Heart right ventricle (tissue), 16 donors: ENCODE data around the gene CCDC112. TPM values are rescaled to one million over a fixed set of nuclear protein-coding genes. Genes with fewer than 3 reads are reported as not detected.
"Not testable (repeated sequence)": the region's sequence is repeated elsewhere in the genome, so short reads cannot be mapped to it uniquely, and the experiment has no call there.

Experiments used
- ATAC-seq, 8 donors: fragments of 200-7000 bp; cut with Tn5 transposase; one replicate each; pipeline ENCODE4 v1.9.1; 2020; ENCODE audit warnings: mild to moderate bottlenecking in 8 of 8, moderate library complexity in 8 of 8, moderate number of reproducible peaks in 1 of 8
- DNase-seq, 2 donors: peaks; one replicate each; pipeline ENCODE4 v3.0.0-alpha.2; 2020
- H3K27ac ChIP-seq, 10 donors: fragments of 200-600 bp; sonication (generic) in 2 of 10; one replicate each; pipeline versions ENCODE4 v1.5.0 to v1.8.0; 2020 to 2022; ENCODE audit warnings: mild to moderate bottlenecking in 3 of 10
- H3K27me3 ChIP-seq, 7 donors: fragments of 200-600 bp; one replicate each; pipeline ENCODE4 v1.8.0; 2021 to 2022; ENCODE audit warnings: mild to moderate bottlenecking in 2 of 7
- H3K36me3 ChIP-seq, 9 donors: fragments of 200-600 bp; sonication (generic) in 1 of 9; one replicate each; pipeline versions ENCODE4 v1.5.0 to v1.8.0; 2020 to 2022; ENCODE audit warnings: mild to moderate bottlenecking in 2 of 9
- H3K4me1 ChIP-seq, 9 donors: fragments of 200-600 bp; sonication (generic) in 1 of 9; one replicate each; pipeline versions ENCODE4 v1.5.0 to v1.8.0; 2020 to 2022; ENCODE audit warnings: mild to moderate bottlenecking in 4 of 9
- H3K4me3 ChIP-seq, 10 donors: fragments of 200-600 bp; sonication (generic) in 2 of 10; one replicate each; pipeline versions ENCODE4 v1.5.0 to v1.8.0; 2020 to 2022; ENCODE audit warnings: mild to moderate bottlenecking in 7 of 10, moderate library complexity in 2 of 10
- H3K9me3 ChIP-seq, 11 donors: fragments of 200-600 bp in 10 of 11; sonication (generic) in 2 of 11; one replicate each; pipeline versions ENCODE4 v1.5.0 to v1.8.0; 2013 to 2022; ENCODE audit warnings: mild to moderate bottlenecking in 2 of 11, control low read depth in 1 of 11, moderate library complexity in 1 of 11
- CTCF ChIP-seq, 9 donors: fragments of 200-600 bp; sonication (generic) in 2 of 9; IDR thresholded peaks; one replicate each; pipeline versions ENCODE4 v1.5.0 to v1.8.0; 2021 to 2022; ENCODE audit warnings: antibody characterized with exemption in 9 of 9, mild to moderate bottlenecking in 5 of 9, moderate library complexity in 1 of 9
- WGBS, 2 donors: extraction: QIAGEN DNeasy Blood & Tissue Kit; methylation state at CpG; one replicate each; pipeline ENCODE4 v1.1.7; 2013; ENCODE audit warnings: inconsistent platforms in 1 of 2; 5-methylcytosine and 5-hydroxymethylcytosine counted together
- intact Hi-C, 10 donors: fragments of 100-400 bp; cut with DNase I; formaldehyde crosslinking; loops; one replicate each; pipeline versions ENCODE4 v1.11.1 to v1.14.2; 2022
- polyA plus RNA-seq, 2 donors: library from polyadenylated mRNA; stranded (reverse); fragments of 200-250 nt; gene quantifications; one replicate each; pipeline ENCODE4 v1.2.3, GENCODE V29; 2013
- total RNA-seq, 10 donors: library from RNA; stranded (reverse); fragmentation: NEBNext Ultra II Directional in 3 of 10; extraction: Animal tissue kit (Norgen Biotek cat#: 25700) in 3 of 10; gene quantifications; one replicate each; pipeline versions ENCODE4 v1.2.1 to v1.2.4, GENCODE V29; 2021 to 2023
- donor health status: Arrhythmogenic right ventricular cardiomyopathy.
- donor health status: ischemic (EF 13 %, LVEDD 7.1; RV severe dilation, severe dysfunction).
- donor health status: healthy with polysubstance abuse.
- donor health status: DM: no; HTN: yes; CAD: no.
- donor health status: DM: no; HTN: no; CAD: no.
- donor health status: ischemic (EF 25% LVEDD 6.9; RV normal size, moderate dysfunction).
- donor health status: ischemic (EF 25% LVEDD 5.7; RV mildly dilated, moderate dysfunction).
- donor health status: healthy.
- donor health status: DM: yes; HTN: yes; CAD: no.
- donor health status: Ischemic cardiomyopathy.
- donor health status: ischemic (EF 35%, LVEDD 5.7; RV mildly dilated, moderate dysfunction).
- donor health status: nonischemic (EF 11% LVEDD 7.7; RV severe dilation, severe dysfunction).
- donor health status: DM: yes; HTN: yes; CAD: no.
- donor health status: PGD.
- donor health status: ischemic (EF 29% LVEDD 5.4; RV normal size, mild dysfunction).
- donor health status: nonischemic (EF 23%, LVEDD 6.1; RV moderate dilation, normal function).

The CCDC112 gene
- total and polyA plus RNA-seq, 12 donors, result 3.0 to 10.8 (median 4.8) TPM

GRCh38 chr5:115330830-115331229 is 34.4 kb upstream of the CCDC112 start:
- 70 to 79% methylated on average over 2 of the region's 2 CpGs for WGBS, 2 donors
- H3K27ac ChIP-seq, result no peak overlapping the region
- ATAC-seq (no peak), DNase-seq (no peak)
- peaks cover 0 to 5% (median 0%) of the 10 kb centered on the region in 9 donors for H3K4me1 ChIP-seq
- no peaks in the 10 kb centered on the region for H3K36me3 ChIP-seq
- no peak for TF ChIP-seq CTCF (IDR thresholded peaks at IDR 0.05)
- intact Hi-C loops, result no loop called here
- H3K4me3 ChIP-seq, result no peak overlapping the region
- no peaks in the 10 kb centered on the region for H3K9me3 ChIP-seq
- H3K27me3 ChIP-seq, result no peaks in the 10 kb centered on the region

- no peak for TF ChIP-seq CTCF (IDR thresholded peaks at IDR 0.05)
- Histone ChIP-seq H3K27ac (no peak overlapping the region), H3K9me3 (no peaks in the 10 kb centered on the region), H3K4me1 (peaks cover 0 to 16% (median 9%) of the 10 kb centered on the region in 9 donors), H3K36me3 (no peaks in the 10 kb centered on the region), H3K27me3 (no peaks in the 10 kb centered on the region), H3K4me3 (no peak overlapping the region)
- ATAC-seq (no peak), DNase-seq (no peak)
- 78 to 79% methylated on average over 8 of the region's 8 CpGs for WGBS, 2 donors
- intact Hi-C loops, result no loop called here
These were observed 33.0 kb upstream of the CCDC112 start for GRCh38 chr5:115329475-115329874.

- H3K9me3 ChIP-seq, H3K36me3 ChIP-seq, H3K27ac ChIP-seq, ATAC-seq, intact Hi-C loops, H3K4me3 ChIP-seq, H3K27me3 ChIP-seq, DNase-seq: not testable (repeated sequence)
- peaks cover 0 to 18% (median 9%) of the 10 kb centered on the region in 9 donors for H3K4me1 ChIP-seq
- 48 to 51% methylated on average over 6 of the region's 6 CpGs for WGBS, 2 donors
These were observed 32.3 kb upstream of the CCDC112 start for GRCh38 chr5:115328617-115329274.

- peaks cover 0 to 18% (median 9%) of the 10 kb centered on the region in 9 donors for H3K4me1 ChIP-seq
- intact Hi-C loops, result no loop called here
- WGBS, 2 donors, result 37 to 38% methylated on average over 3 of the region's 3 CpGs
- no peak for TF ChIP-seq CTCF (IDR thresholded peaks at IDR 0.05)
- peak in 6 of 8 donors; percentile 34 to 85 (median 76) for ATAC-seq
- no peaks in the 10 kb centered on the region for H3K36me3 ChIP-seq
- DNase-seq, result no peak
- no peaks in the 10 kb centered on the region for H3K27me3 ChIP-seq
- peak overlapping the region in 8 of 10 donors; percentile 40 to 78 (median 59) for H3K27ac ChIP-seq
- H3K9me3 ChIP-seq, result peaks cover 0 to 7% (median 0%) of the 10 kb centered on the region in 11 donors
- no peak overlapping the region for H3K4me3 ChIP-seq
These were observed 29.0 kb upstream of the CCDC112 start for GRCh38 chr5:115325296-115325959.

- intact Hi-C loops, result loop anchor here in 2 of 10 donors (5.0 kb wide), 2 partner anchors 38 to 48 kb away; no protein-coding TSS in a partner anchor
- WGBS, 2 donors, result 84 to 91% methylated on average over 2 of the region's 2 CpGs
- Histone ChIP-seq H3K9me3 (peaks cover 0 to 7% (median 0%) of the 10 kb centered on the region in 11 donors), H3K27ac (no peak overlapping the region), H3K36me3 (no peaks in the 10 kb centered on the region), H3K4me3 (no peak overlapping the region), H3K27me3 (no peaks in the 10 kb centered on the region), H3K4me1 (peaks cover 0 to 22% (median 9%) of the 10 kb centered on the region in 9 donors)
- DNase-seq (no peak), ATAC-seq (no peak)
- TF ChIP-seq CTCF (IDR thresholded peaks at IDR 0.05), result no peak
These were observed 27.6 kb upstream of the CCDC112 start for GRCh38 chr5:115324021-115324420.
